ENCODE measurements around the gene DIO3.

DNA sequence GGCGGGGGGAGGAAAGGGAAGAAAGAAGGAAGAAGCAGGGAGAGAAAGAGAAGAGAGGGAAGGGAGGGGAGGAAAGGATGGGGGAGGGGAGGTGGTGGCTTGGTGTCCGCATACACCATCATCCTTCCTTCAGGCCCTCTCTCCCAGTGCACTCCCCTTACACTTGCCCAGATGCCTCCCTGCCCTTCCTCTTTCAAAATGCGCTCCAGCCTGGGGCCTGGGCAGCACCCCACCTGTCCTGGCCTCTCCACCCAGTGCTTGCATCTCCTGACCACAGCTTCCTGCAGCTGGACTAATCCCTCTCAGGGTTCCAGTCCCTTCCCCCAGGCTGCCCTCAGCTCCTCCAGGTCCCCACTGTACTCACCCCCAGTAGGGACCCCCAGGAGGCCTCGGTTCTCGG lies 12.6 kb upstream of the DIO3 start:
- TF ChIP-seq, protein P1, sequence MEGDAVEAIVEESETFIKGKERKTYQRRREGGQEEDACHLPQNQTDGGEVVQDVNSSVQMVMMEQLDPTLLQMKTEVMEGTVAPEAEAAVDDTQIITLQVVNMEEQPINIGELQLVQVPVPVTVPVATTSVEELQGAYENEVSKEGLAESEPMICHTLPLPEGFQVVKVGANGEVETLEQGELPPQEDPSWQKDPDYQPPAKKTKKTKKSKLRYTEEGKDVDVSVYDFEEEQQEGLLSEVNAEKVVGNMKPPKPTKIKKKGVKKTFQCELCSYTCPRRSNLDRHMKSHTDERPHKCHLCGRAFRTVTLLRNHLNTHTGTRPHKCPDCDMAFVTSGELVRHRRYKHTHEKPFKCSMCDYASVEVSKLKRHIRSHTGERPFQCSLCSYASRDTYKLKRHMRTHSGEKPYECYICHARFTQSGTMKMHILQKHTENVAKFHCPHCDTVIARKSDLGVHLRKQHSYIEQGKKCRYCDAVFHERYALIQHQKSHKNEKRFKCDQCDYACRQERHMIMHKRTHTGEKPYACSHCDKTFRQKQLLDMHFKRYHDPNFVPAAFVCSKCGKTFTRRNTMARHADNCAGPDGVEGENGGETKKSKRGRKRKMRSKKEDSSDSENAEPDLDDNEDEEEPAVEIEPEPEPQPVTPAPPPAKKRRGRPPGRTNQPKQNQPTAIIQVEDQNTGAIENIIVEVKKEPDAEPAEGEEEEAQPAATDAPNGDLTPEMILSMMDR (conservative IDR thresholded peaks at IDR 0.05; ENCODE audit: low read depth, low read length): no peak
- no peak for TF ChIP-seq RAD21 (IDR thresholded peaks at IDR 0.05; ENCODE audit: low read length)

Measured in IMR-90 (cell line).